Measurements from ENCODE around the gene UBE2D4.

DNA sequence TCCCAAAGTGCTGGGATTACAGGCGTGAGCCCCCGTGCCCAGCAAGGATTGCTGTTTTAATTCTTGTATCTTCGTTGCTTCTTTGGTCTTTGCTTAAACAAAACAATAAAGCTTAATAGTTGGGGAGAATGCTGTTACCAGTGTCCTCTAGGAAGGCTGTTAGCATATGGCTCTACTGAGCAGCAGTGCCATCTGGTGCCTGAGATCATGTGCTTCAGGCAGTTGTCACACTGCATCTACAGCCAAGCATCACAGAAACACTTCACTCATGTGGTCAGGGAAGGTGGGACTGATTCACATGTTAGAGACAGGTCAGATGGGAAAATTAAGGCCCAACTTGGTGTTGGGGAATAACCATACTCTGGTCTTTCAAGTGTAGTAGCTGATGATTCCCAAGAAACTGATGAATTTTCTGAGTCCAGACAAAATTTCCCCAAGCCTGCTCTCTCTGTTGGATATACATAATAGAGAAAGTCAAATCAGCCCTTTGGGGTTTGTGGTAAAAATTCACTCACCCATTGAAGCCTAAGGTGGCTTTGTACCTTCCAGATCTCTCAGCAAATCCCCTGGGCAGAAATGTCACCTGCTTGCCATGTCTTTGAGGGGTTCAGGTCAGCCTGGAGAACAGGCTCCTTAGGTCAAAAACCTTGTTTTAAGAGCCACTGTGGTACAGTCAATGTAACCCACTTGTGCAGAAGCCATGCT is 28.4 kb downstream of the UBE2D4 start:
- TF ChIP-seq, protein P1, sequence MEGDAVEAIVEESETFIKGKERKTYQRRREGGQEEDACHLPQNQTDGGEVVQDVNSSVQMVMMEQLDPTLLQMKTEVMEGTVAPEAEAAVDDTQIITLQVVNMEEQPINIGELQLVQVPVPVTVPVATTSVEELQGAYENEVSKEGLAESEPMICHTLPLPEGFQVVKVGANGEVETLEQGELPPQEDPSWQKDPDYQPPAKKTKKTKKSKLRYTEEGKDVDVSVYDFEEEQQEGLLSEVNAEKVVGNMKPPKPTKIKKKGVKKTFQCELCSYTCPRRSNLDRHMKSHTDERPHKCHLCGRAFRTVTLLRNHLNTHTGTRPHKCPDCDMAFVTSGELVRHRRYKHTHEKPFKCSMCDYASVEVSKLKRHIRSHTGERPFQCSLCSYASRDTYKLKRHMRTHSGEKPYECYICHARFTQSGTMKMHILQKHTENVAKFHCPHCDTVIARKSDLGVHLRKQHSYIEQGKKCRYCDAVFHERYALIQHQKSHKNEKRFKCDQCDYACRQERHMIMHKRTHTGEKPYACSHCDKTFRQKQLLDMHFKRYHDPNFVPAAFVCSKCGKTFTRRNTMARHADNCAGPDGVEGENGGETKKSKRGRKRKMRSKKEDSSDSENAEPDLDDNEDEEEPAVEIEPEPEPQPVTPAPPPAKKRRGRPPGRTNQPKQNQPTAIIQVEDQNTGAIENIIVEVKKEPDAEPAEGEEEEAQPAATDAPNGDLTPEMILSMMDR (IDR thresholded peaks at IDR 0.05), result no peak
- TF ChIP-seq EZH2 (IDR thresholded peaks at IDR 0.05; ENCODE audit: borderline replicate concordance, insufficient read depth, low read depth, low read length, poor library complexity, severe bottlenecking), result no peak

All from B cell (primary cell).